HepG2 (cell line): ENCODE data around the gene GRK6. TPM values are rescaled to one million over a fixed set of nuclear protein-coding genes. Genes with fewer than 3 reads are reported as not detected.
A peak's percentile ranks its signal among the peaks of the same experiment; 100 is the strongest.

ENCODE experiments used
- DNMT1 ChIP-seq: sonication (generic); formaldehyde crosslinking; IDR thresholded peaks from 2 replicates; pipeline ENCODE4 v1.5.1; 2020; ENCODE audit warnings: mild to moderate bottlenecking, missing genetic modification reagents
- NFKBIZ ChIP-seq: IDR thresholded peaks from 2 replicates; pipeline ENCODE4 v1.6.1; 2018; ENCODE audit warnings: missing genetic modification reagents, missing compliant biosample characterization
- PRDM15 ChIP-seq: sonication (generic); formaldehyde crosslinking; IDR thresholded peaks from 2 replicates; pipeline ENCODE4 v1.4.0; 2020; ENCODE audit warnings: missing genetic modification reagents
- RAD21 ChIP-seq: fragments of 450-650 bp; formaldehyde crosslinking; IDR thresholded peaks from 2 replicates; pipeline ENCODE4 v1.5.0; 2020; ENCODE audit warnings: mild to moderate bottlenecking
- TFAP4 ChIP-seq: sonication (generic); IDR thresholded peaks from 2 replicates; pipeline ENCODE4 v1.6.1; 2016; ENCODE audit warnings: low read depth, borderline replicate concordance
- ZNF281 ChIP-seq: sonication (generic); formaldehyde crosslinking; IDR thresholded peaks from 2 replicates; pipeline ENCODE4 v1.4.0; 2020; ENCODE audit warnings: missing genetic modification reagents, borderline replicate concordance
- ZUFSP ChIP-seq: sonication (generic); formaldehyde crosslinking; IDR thresholded peaks from 2 replicates; pipeline ENCODE4 v1.9.0; 2021; ENCODE audit warnings: missing genetic modification reagents, mild to moderate bottlenecking, borderline replicate concordance
- polyA plus RNA-seq, 8 experiments: library from polyadenylated mRNA; depleted of rRNA in 3 of 8; stranded (reverse) in 7 of 8; unstranded in 1 of 8; fragments of >200 nt; fragmentation: Illumina TruSeq in 4 of 8; extraction: Trizol in 4 of 8; gene quantifications; 2 replicates each; pipeline versions ENCODE4 v1.2.1 to v1.2.3, GENCODE V29; 2011 to 2016; ENCODE audit warnings: low read depth in 4 of 8, missing spikeins in 1 of 8, mixed read lengths in 1 of 8; ENCODE audit not compliant: insufficient read depth in 1 of 8
- total RNA-seq, 5 experiments: library from RNA; depleted of rRNA; stranded (reverse); fragments of >200 nt; fragmentation: Illumina TruSeq; extraction: Trizol; gene quantifications; 2 replicates each; pipeline ENCODE4 v1.2.3, GENCODE V29; 2016; ENCODE audit warnings: low read depth in 1 of 5
- TF ChIP-seq, protein P1 (sequence below): sonication (generic); formaldehyde crosslinking; IDR thresholded peaks from 2 replicates; pipeline ENCODE4 v1.4.0; 2020; ENCODE audit warnings: mild to moderate bottlenecking, missing genetic modification reagents, borderline replicate concordance
- TF ChIP-seq, protein P2 (sequence below): sonication (generic); formaldehyde crosslinking; IDR thresholded peaks from 2 replicates; pipeline ENCODE4 v1.5.0; 2020; ENCODE audit warnings: missing genetic modification reagents
- TF ChIP-seq, protein P3 (sequence below), 2 experiments: sonication (generic) in 1 of 2; formaldehyde crosslinking in 1 of 2; IDR thresholded peaks; 2 replicates each; pipeline versions ENCODE4 v1.4.0 to v1.6.1; 2018 to 2020; ENCODE audit warnings: missing genetic modification reagents in 2 of 2, borderline replicate concordance in 1 of 2, low read depth in 1 of 2, mild to moderate bottlenecking in 1 of 2, missing biosample characterization in 1 of 2

GRK6 gene
- total and polyA plus RNA-seq, 2 of the 13 experiments (the other 11 are each of a cell fraction or from before 2014, with no cell fraction given): 13.2 to 19.9 TPM

- TF ChIP-seq PRDM15 (CRISPR knock-in tag) (no peak), ZUFSP (no peak), TFAP4 (no peak), RAD21 (CRISPR knock-in tag) (peak; percentile 60; the same call in 1 of the 2 replicates), NFKBIZ (CRISPR knock-in tag) (no peak), DNMT1 (CRISPR knock-in tag) (no peak), ZNF281 (CRISPR knock-in tag) (no peak)
- TF ChIP-seq, protein P1, sequence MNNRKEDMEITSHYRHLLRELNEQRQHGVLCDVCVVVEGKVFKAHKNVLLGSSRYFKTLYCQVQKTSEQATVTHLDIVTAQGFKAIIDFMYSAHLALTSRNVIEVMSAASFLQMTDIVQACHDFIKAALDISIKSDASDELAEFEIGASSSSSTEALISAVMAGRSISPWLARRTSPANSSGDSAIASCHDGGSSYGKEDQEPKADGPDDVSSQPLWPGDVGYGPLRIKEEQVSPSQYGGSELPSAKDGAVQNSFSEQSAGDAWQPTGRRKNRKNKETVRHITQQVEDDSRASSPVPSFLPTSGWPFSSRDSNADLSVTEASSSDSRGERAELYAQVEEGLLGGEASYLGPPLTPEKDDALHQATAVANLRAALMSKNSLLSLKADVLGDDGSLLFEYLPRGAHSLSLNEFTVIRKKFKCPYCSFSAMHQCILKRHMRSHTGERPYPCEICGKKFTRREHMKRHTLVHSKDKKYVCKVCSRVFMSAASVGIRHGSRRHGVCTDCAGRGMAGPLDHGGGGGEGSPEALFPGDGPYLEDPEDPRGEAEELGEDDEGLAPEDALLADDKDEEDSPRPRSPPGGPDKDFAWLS (CRISPR knock-in tag): no peak
- TF ChIP-seq, protein P2, sequence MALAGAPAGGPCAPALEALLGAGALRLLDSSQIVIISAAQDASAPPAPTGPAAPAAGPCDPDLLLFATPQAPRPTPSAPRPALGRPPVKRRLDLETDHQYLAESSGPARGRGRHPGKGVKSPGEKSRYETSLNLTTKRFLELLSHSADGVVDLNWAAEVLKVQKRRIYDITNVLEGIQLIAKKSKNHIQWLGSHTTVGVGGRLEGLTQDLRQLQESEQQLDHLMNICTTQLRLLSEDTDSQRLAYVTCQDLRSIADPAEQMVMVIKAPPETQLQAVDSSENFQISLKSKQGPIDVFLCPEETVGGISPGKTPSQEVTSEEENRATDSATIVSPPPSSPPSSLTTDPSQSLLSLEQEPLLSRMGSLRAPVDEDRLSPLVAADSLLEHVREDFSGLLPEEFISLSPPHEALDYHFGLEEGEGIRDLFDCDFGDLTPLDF: no peak
- TF ChIP-seq, protein P3, sequence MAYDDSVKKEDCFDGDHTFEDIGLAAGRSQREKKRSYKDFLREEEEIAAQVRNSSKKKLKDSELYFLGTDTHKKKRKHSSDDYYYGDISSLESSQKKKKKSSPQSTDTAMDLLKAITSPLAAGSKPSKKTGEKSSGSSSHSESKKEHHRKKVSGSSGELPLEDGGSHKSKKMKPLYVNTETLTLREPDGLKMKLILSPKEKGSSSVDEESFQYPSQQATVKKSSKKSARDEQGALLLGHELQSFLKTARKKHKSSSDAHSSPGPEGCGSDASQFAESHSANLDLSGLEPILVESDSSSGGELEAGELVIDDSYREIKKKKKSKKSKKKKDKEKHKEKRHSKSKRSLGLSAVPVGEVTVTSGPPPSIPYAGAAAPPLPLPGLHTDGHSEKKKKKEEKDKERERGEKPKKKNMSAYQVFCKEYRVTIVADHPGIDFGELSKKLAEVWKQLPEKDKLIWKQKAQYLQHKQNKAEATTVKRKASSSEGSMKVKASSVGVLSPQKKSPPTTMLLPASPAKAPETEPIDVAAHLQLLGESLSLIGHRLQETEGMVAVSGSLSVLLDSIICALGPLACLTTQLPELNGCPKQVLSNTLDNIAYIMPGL (CRISPR knock-in tag; IDR thresholded peaks at IDR 0.05; ENCODE audit: borderline replicate concordance in 1 of 2, low read depth in 1 of 2): peak in 1 of 2 experiments; percentile 47; a peak in 1 of 4 replicates
- TF ChIP-seq, all 625 proteins: peak for 31
Observed at GRCh38 chr5:177382423-177383029, 44.0 kb upstream of the GRK6 start (continued).
